ENCODE measurements around the gene PLXNA3. TPM values are rescaled to one million over a fixed set of nuclear protein-coding genes. Genes with fewer than 3 reads are reported as not detected.

Gene PLXNA3
- total RNA-seq, 1 experiment from 2014 or later, result 89.3 TPM

GRCh38 chrX:154469880-154470279 lies 11.8 kb downstream of the PLXNA3 start:
- no peak overlapping the region for H3K4me2 ChIP-seq (ENCODE audit: low read length)
- no peak for TF ChIP-seq CEBPB (IDR thresholded peaks at IDR 0.05; ENCODE audit: low read depth)
- TF ChIP-seq POLR2AphosphoS5 (IDR thresholded peaks at IDR 0.05; ENCODE audit: low read depth, low read length), result no peak
- TF ChIP-seq CTCF (IDR thresholded peaks at IDR 0.05 in 2 of 3, conservative IDR thresholded peaks at IDR 0.05 in 1 of 3; ENCODE audit: borderline replicate concordance in 1 of 3, insufficient read depth in 1 of 3, low read depth in 2 of 3, low read length in 2 of 3), result no peak
- no peak for TF ChIP-seq EZH2 (IDR thresholded peaks at IDR 0.05)
- no peak for TF ChIP-seq RAD21 (IDR thresholded peaks at IDR 0.05; ENCODE audit: low read depth)
- TF ChIP-seq ATF3 (IDR thresholded peaks at IDR 0.05), result no peak
- no peak for TF ChIP-seq SRF (IDR thresholded peaks at IDR 0.05; ENCODE audit: low read depth)
- no peak for TF ChIP-seq ELF1 (IDR thresholded peaks at IDR 0.05; ENCODE audit: borderline replicate concordance, low read depth)
- no peak for TF ChIP-seq FOSL1 (IDR thresholded peaks at IDR 0.05; ENCODE audit: low read depth)
- H3K4me1 ChIP-seq (ENCODE audit: control insufficient read depth in 1 of 2, insufficient read depth in 2 of 2, low read length in 2 of 2), result no peaks in the 10 kb centered on the region
- no peak overlapping the region for H3K27ac ChIP-seq (ENCODE audit: low read depth, low read length)
- BruUV-seq (replicated peaks), result no TSS peak
- H3K4me3 ChIP-seq (replicated peaks in 1 of 2; ENCODE audit: low read depth in 1 of 2, low read length in 2 of 2), result no peak overlapping the region
- DNase-seq (ENCODE audit: low read depth, low spot score), result no peak
- intact Hi-C loops (cut with micrococcal nuclease), result no loop called here
- no peak overlapping the region for H2AFZ ChIP-seq (ENCODE audit: low read depth, low read length, poor library complexity, severe bottlenecking)
- ATAC-seq, result no peak
- peaks cover 0 to 2% of the 10 kb centered on the region in 2 experiments; a peak in 1 of 4 replicates for H3K36me3 ChIP-seq (ENCODE audit: control insufficient read depth in 1 of 2, insufficient read depth in 2 of 2, low read length in 2 of 2)
- H3K9ac ChIP-seq (ENCODE audit: low read length), result no peak overlapping the region
- no peaks in the 10 kb centered on the region for H3K9me3 ChIP-seq (ENCODE audit: control insufficient read depth in 1 of 2, insufficient read depth in 1 of 2, low read depth in 1 of 2, low read length in 2 of 2)
- RAD21 ChIA-PET (ENCODE audit: low non-redundant PET in 1 of 2, low total read pairs in 2 of 2, uncharacterized antibody in 2 of 2, unreplicated experiment in 2 of 2), result no interaction called here
- POLR2A ChIA-PET, result no interaction called here
- CTCF ChIA-PET, result no interaction called here
- H3K27me3 ChIP-seq (ENCODE audit: insufficient read depth, low read length), result no peaks in the 10 kb centered on the region
- no peaks in the 10 kb centered on the region for H3K79me2 ChIP-seq (ENCODE audit: insufficient read depth, low read length)
- H3K9me2 ChIP-seq (ENCODE audit: insufficient read depth), result no peaks in the 10 kb centered on the region
- H4K20me1 ChIP-seq (ENCODE audit: insufficient read depth), result no peaks in the 10 kb centered on the region

GRCh38 chrX:154470434-154470833 lies 12.4 kb downstream of the PLXNA3 start:
- H3K27me3 ChIP-seq (ENCODE audit: insufficient read depth, low read length), result no peaks in the 10 kb centered on the region
- ChIA-PET POLR2A (no interaction called here), RAD21 (ENCODE audit: low non-redundant PET in 1 of 2, low total read pairs in 2 of 2, uncharacterized antibody in 2 of 2, unreplicated experiment in 2 of 2) (no interaction called here), CTCF (no interaction called here)
- ATAC-seq, result no peak
- no peak for DNase-seq (ENCODE audit: low read depth, low spot score)
- intact Hi-C loops (cut with micrococcal nuclease), result no loop called here
- H3K9me2 ChIP-seq (ENCODE audit: insufficient read depth), result no peaks in the 10 kb centered on the region
- no peaks in the 10 kb centered on the region for H3K4me1 ChIP-seq (ENCODE audit: control insufficient read depth in 1 of 2, insufficient read depth in 2 of 2, low read length in 2 of 2)
- no peak overlapping the region for H2AFZ ChIP-seq (ENCODE audit: low read depth, low read length, poor library complexity, severe bottlenecking)
- no TSS peak for BruUV-seq (replicated peaks)
- no peak overlapping the region for H3K27ac ChIP-seq (ENCODE audit: low read depth, low read length)
- no peak overlapping the region for H3K9ac ChIP-seq (ENCODE audit: low read length)
- no peaks in the 10 kb centered on the region for H4K20me1 ChIP-seq (ENCODE audit: insufficient read depth)
- H3K9me3 ChIP-seq (ENCODE audit: control insufficient read depth in 1 of 2, insufficient read depth in 1 of 2, low read depth in 1 of 2, low read length in 2 of 2), result no peaks in the 10 kb centered on the region
- H3K79me2 ChIP-seq (ENCODE audit: insufficient read depth, low read length), result no peaks in the 10 kb centered on the region
- H3K4me3 ChIP-seq (replicated peaks in 1 of 2; ENCODE audit: low read depth in 1 of 2, low read length in 2 of 2), result no peak overlapping the region
- H3K36me3 ChIP-seq (ENCODE audit: control insufficient read depth in 1 of 2, insufficient read depth in 2 of 2, low read length in 2 of 2), result peaks cover 0 to 2% of the 10 kb centered on the region in 2 experiments; a peak in 1 of 4 replicates
- no peak for TF ChIP-seq FOSL1 (IDR thresholded peaks at IDR 0.05; ENCODE audit: low read depth)
- no peak overlapping the region for H3K4me2 ChIP-seq (ENCODE audit: low read length)
